GM23338 (cell line): Measurements from ENCODE around the gene EHBP1L1. TPM values are rescaled to one million over a fixed set of nuclear protein-coding genes. Genes with fewer than 3 reads are reported as not detected.

Source experiments
- ATAC-seq: fragments of 200-7000 bp; cut with Tn5 transposase; 3 replicates; pipeline ENCODE4 v1.9.1; 2020
- DNase-seq: peaks from one replicate; pipeline ENCODE4 v3.0.0-alpha.2; 2015; ENCODE audit warnings: low spot score
- H2AFZ ChIP-seq: fragments of 200-600 bp; sonication (generic); 2 replicates; pipeline ENCODE4 v1.8.0; 2016; ENCODE audit warnings: antibody characterized with exemption, mild to moderate bottlenecking, moderate library complexity
- H3F3A ChIP-seq: fragments of 200-600 bp; sonication (generic); replicated peaks from 2 replicates; pipeline ENCODE4 v1.8.0; 2017; ENCODE audit warnings: antibody characterized with exemption, mixed run types, low read depth
- H3K27ac ChIP-seq: fragments of 200-600 bp; sonication (generic); 2 replicates; pipeline ENCODE4 v1.6.1; 2016; ENCODE audit warnings: low read depth
- H3K27me3 ChIP-seq: fragments of 200-600 bp; sonication (generic); 2 replicates; pipeline ENCODE4 v1.8.0; 2016; ENCODE audit warnings: mild to moderate bottlenecking, mixed run types, moderate library complexity; ENCODE audit not compliant: insufficient read depth
- H3K36me3 ChIP-seq: fragments of 200-600 bp; sonication (generic); 2 replicates; pipeline ENCODE4 v1.8.0; 2016; ENCODE audit warnings: mild to moderate bottlenecking; ENCODE audit not compliant: insufficient read depth
- H3K4me1 ChIP-seq: fragments of 200-600 bp; sonication (generic); 2 replicates; pipeline ENCODE4 v1.8.0; 2016; ENCODE audit warnings: mild to moderate bottlenecking, moderate library complexity; ENCODE audit not compliant: insufficient read depth
- H3K4me2 ChIP-seq: fragments of 200-600 bp; sonication (generic); 2 replicates; pipeline ENCODE4 v1.7.1; 2017; ENCODE audit warnings: mixed run types
- H3K4me3 ChIP-seq: fragments of 200-600 bp; sonication (generic); 2 replicates; pipeline ENCODE4 v1.6.1; 2016; ENCODE audit warnings: mixed run types
- H3K79me2 ChIP-seq: fragments of 200-600 bp; sonication (generic); replicated peaks from 2 replicates; pipeline ENCODE4 v1.8.0; 2017; ENCODE audit warnings: mild to moderate bottlenecking; ENCODE audit not compliant: insufficient read depth
- H3K9me2 ChIP-seq: fragments of 200-600 bp; sonication (generic); 2 replicates; pipeline ENCODE4 v1.8.0; 2017; ENCODE audit not compliant: insufficient read depth
- H4K20me1 ChIP-seq: fragments of 200-600 bp; sonication (generic); replicated peaks from 2 replicates; pipeline ENCODE4 v1.8.0; 2017; ENCODE audit warnings: mild to moderate bottlenecking; ENCODE audit not compliant: insufficient read depth
- H3K27ac Mint-ChIP-seq: 2 replicates; pipeline ENCODE4 v1.8.0; 2020; ENCODE audit warnings: inconsistent platforms, mild to moderate bottlenecking, moderate library complexity, mixed read lengths
- H3K27me3 Mint-ChIP-seq: 3 replicates; pipeline ENCODE4 v1.8.0; 2022; ENCODE audit warnings: low read depth, mild to moderate bottlenecking, moderate library complexity, mixed read lengths, inconsistent platforms; ENCODE audit not compliant: insufficient read depth, poor library complexity
- H3K36me3 Mint-ChIP-seq: 3 replicates; pipeline ENCODE4 v1.8.0; 2021; ENCODE audit warnings: low read depth, mild to moderate bottlenecking, inconsistent platforms, moderate library complexity, mixed read lengths
- H3K4me1 Mint-ChIP-seq: 3 replicates; pipeline ENCODE4 v1.8.0; 2020; ENCODE audit warnings: mild to moderate bottlenecking, inconsistent platforms, mixed read lengths
- H3K4me3 Mint-ChIP-seq: 3 replicates; pipeline ENCODE4 v1.8.0; 2021; ENCODE audit warnings: moderate library complexity, mild to moderate bottlenecking, inconsistent platforms, mixed read lengths
- H3K9me3 Mint-ChIP-seq: 3 replicates; pipeline ENCODE4 v1.8.0; 2020; ENCODE audit warnings: moderate library complexity, mild to moderate bottlenecking, inconsistent platforms, mixed read lengths
- CREB1 ChIP-seq: fragments of 250-450 bp; sonication (Bioruptor Pico); IDR thresholded peaks from 2 replicates; pipeline ENCODE4 v1.5.0; 2020; ENCODE audit warnings: low read depth, mild to moderate bottlenecking, moderate library complexity
- EZH2 ChIP-seq: fragments of 200-600 bp; sonication (generic); IDR thresholded peaks from one replicate; pipeline ENCODE4 v1.8.0; 2017; ENCODE audit warnings: antibody characterized with exemption, mild to moderate bottlenecking, low read depth; ENCODE audit not compliant: unreplicated experiment
- EZH2phosphoT487 ChIP-seq: fragments of 200-600 bp; sonication (generic); IDR thresholded peaks from one replicate; pipeline ENCODE4 v1.8.1; 2018; ENCODE audit warnings: antibody characterized with exemption; ENCODE audit not compliant: unreplicated experiment
- JUNB ChIP-seq: IDR thresholded peaks from one replicate; pipeline ENCODE4 v1.6.1; 2016; ENCODE audit warnings: antibody characterized with exemption; ENCODE audit not compliant: unreplicated experiment
- NANOG ChIP-seq: IDR thresholded peaks from 2 replicates; pipeline ENCODE4 v1.6.1; 2016; ENCODE audit warnings: antibody characterized with exemption, borderline replicate concordance
- POLR2AphosphoS5 ChIP-seq: IDR thresholded peaks from 2 replicates; pipeline ENCODE4 v1.6.1; 2016; ENCODE audit warnings: antibody characterized with exemption, low read depth
- STAT1 ChIP-seq: IDR thresholded peaks from one replicate; pipeline ENCODE4 v1.6.1; 2016; ENCODE audit warnings: antibody characterized with exemption; ENCODE audit not compliant: unreplicated experiment
- ZNF114 ChIP-seq: fragments of 250-450 bp; sonication (Bioruptor Pico); IDR thresholded peaks from 2 replicates; pipeline ENCODE4 v1.5.0; 2020; ENCODE audit warnings: mild to moderate bottlenecking, moderate library complexity
- ZNF331 ChIP-seq: fragments of 250-450 bp; sonication (Bioruptor Pico); IDR thresholded peaks from 2 replicates; pipeline ENCODE4 v1.5.0; 2020; ENCODE audit warnings: low read depth, mild to moderate bottlenecking, moderate library complexity
- polyA plus RNA-seq: library from polyadenylated mRNA; unstranded; fragments of >200 nt; fragmentation: Nextera tagmentation; extraction: Ambion mirVana; gene quantifications from 2 replicates; pipeline ENCODE4 v1.2.1, GENCODE V29; 2016
- total RNA-seq: library from RNA; depleted of rRNA; stranded (reverse); fragments of >200 nt; shearing (Covaris generic); gene quantifications from 2 replicates; pipeline ENCODE4 v1.2.3, GENCODE V29; 2014
- TF ChIP-seq, protein P1 (sequence below): IDR thresholded peaks from 2 replicates; pipeline ENCODE4 v1.6.1; 2016; ENCODE audit warnings: antibody characterized with exemption
- TF ChIP-seq, protein P2 (sequence below), 2 experiments: fragments of 200-600 bp in 1 of 2; sonication (generic) in 1 of 2; conservative IDR thresholded peaks; 2 replicates each; pipeline versions ENCODE4 v1.5.1 to v1.6.1; 2016 to 2017; ENCODE audit warnings: antibody characterized with exemption in 2 of 2, low read depth in 2 of 2, mild to moderate bottlenecking in 2 of 2, moderate library complexity in 1 of 2
- TF ChIP-seq, protein P3 (sequence below): IDR thresholded peaks from one replicate; pipeline ENCODE4 v1.6.1; 2018; ENCODE audit warnings: antibody characterized with exemption; ENCODE audit not compliant: unreplicated experiment
- TF ChIP-seq, protein P4 (sequence below): fragments of 250-450 bp; sonication (Bioruptor Pico); IDR thresholded peaks from 2 replicates; pipeline ENCODE4 v1.5.0; 2020; ENCODE audit warnings: mild to moderate bottlenecking, moderate library complexity

The EHBP1L1 gene
- total and polyA plus RNA-seq, 2 experiments from 2014 or later: 2.9 to 10.9 TPM

DNA sequence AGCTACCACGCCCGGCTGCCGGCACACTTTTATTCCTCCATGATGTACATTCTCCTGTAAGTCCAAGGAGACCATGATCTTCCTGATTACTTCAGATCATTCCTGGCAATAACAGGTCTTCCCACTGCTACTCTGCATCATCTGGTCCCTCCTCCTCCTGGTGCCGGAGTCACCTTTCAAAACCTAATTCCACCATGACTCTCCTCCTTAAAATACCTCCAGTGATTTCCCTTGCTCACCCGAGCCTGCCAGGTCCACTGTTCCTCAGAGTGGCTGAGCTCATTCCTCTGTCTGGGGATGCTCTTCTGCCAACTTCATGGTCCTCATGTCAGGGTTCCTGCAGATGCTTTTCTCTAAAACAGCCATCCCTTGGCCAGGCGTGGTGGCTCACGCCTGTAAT, 13.8 kb upstream of the EHBP1L1 start (continued):
- TF ChIP-seq EZH2: no peak

DNA sequence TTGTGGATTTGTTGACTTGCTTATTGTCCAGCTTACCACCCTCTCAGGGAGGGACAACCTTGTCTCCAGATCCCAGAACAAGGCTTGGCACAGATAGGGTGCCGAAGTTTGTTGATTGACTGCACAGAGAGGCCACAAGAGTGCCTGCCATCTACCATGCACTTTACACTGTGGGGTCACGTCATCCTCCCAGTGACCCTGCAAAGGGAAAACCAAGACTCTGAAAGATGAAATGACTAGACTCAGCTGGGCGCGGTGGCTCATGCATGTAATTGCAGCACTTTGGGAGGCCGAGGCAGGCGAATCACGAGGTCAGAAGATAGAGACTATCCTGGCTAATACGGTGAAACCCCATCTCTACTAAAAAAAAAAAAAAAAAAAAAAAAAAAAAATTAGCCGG, 13.1 kb upstream of the EHBP1L1 start:
- H3K27me3 ChIP-seq: peaks cover 20% of the 10 kb centered on the region
- no peak for DNase-seq
- H3K27ac ChIP-seq: no peak overlapping the region
- ATAC-seq: no peak
- peaks cover 28% of the 10 kb centered on the region for H3K4me1 ChIP-seq
- TF ChIP-seq NANOG (no peak), ZNF331 (CRISPR knock-in tag) (no peak), JUNB (no peak), CREB1 (CRISPR knock-in tag) (no peak), EZH2 (no peak), EZH2phosphoT487 (no peak), ZNF114 (CRISPR knock-in tag) (no peak), POLR2AphosphoS5 (no peak), STAT1 (no peak)
- TF ChIP-seq, protein P1, sequence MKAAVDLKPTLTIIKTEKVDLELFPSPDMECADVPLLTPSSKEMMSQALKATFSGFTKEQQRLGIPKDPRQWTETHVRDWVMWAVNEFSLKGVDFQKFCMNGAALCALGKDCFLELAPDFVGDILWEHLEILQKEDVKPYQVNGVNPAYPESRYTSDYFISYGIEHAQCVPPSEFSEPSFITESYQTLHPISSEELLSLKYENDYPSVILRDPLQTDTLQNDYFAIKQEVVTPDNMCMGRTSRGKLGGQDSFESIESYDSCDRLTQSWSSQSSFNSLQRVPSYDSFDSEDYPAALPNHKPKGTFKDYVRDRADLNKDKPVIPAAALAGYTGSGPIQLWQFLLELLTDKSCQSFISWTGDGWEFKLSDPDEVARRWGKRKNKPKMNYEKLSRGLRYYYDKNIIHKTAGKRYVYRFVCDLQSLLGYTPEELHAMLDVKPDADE: no peak
- TF ChIP-seq, protein P2, sequence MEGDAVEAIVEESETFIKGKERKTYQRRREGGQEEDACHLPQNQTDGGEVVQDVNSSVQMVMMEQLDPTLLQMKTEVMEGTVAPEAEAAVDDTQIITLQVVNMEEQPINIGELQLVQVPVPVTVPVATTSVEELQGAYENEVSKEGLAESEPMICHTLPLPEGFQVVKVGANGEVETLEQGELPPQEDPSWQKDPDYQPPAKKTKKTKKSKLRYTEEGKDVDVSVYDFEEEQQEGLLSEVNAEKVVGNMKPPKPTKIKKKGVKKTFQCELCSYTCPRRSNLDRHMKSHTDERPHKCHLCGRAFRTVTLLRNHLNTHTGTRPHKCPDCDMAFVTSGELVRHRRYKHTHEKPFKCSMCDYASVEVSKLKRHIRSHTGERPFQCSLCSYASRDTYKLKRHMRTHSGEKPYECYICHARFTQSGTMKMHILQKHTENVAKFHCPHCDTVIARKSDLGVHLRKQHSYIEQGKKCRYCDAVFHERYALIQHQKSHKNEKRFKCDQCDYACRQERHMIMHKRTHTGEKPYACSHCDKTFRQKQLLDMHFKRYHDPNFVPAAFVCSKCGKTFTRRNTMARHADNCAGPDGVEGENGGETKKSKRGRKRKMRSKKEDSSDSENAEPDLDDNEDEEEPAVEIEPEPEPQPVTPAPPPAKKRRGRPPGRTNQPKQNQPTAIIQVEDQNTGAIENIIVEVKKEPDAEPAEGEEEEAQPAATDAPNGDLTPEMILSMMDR (conservative IDR thresholded peaks at IDR 0.05; ENCODE audit: low read depth in 2 of 2): no peak
- TF ChIP-seq, protein P3, sequence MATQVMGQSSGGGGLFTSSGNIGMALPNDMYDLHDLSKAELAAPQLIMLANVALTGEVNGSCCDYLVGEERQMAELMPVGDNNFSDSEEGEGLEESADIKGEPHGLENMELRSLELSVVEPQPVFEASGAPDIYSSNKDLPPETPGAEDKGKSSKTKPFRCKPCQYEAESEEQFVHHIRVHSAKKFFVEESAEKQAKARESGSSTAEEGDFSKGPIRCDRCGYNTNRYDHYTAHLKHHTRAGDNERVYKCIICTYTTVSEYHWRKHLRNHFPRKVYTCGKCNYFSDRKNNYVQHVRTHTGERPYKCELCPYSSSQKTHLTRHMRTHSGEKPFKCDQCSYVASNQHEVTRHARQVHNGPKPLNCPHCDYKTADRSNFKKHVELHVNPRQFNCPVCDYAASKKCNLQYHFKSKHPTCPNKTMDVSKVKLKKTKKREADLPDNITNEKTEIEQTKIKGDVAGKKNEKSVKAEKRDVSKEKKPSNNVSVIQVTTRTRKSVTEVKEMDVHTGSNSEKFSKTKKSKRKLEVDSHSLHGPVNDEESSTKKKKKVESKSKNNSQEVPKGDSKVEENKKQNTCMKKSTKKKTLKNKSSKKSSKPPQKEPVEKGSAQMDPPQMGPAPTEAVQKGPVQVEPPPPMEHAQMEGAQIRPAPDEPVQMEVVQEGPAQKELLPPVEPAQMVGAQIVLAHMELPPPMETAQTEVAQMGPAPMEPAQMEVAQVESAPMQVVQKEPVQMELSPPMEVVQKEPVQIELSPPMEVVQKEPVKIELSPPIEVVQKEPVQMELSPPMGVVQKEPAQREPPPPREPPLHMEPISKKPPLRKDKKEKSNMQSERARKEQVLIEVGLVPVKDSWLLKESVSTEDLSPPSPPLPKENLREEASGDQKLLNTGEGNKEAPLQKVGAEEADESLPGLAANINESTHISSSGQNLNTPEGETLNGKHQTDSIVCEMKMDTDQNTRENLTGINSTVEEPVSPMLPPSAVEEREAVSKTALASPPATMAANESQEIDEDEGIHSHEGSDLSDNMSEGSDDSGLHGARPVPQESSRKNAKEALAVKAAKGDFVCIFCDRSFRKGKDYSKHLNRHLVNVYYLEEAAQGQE: no peak
- TF ChIP-seq, protein P4, sequence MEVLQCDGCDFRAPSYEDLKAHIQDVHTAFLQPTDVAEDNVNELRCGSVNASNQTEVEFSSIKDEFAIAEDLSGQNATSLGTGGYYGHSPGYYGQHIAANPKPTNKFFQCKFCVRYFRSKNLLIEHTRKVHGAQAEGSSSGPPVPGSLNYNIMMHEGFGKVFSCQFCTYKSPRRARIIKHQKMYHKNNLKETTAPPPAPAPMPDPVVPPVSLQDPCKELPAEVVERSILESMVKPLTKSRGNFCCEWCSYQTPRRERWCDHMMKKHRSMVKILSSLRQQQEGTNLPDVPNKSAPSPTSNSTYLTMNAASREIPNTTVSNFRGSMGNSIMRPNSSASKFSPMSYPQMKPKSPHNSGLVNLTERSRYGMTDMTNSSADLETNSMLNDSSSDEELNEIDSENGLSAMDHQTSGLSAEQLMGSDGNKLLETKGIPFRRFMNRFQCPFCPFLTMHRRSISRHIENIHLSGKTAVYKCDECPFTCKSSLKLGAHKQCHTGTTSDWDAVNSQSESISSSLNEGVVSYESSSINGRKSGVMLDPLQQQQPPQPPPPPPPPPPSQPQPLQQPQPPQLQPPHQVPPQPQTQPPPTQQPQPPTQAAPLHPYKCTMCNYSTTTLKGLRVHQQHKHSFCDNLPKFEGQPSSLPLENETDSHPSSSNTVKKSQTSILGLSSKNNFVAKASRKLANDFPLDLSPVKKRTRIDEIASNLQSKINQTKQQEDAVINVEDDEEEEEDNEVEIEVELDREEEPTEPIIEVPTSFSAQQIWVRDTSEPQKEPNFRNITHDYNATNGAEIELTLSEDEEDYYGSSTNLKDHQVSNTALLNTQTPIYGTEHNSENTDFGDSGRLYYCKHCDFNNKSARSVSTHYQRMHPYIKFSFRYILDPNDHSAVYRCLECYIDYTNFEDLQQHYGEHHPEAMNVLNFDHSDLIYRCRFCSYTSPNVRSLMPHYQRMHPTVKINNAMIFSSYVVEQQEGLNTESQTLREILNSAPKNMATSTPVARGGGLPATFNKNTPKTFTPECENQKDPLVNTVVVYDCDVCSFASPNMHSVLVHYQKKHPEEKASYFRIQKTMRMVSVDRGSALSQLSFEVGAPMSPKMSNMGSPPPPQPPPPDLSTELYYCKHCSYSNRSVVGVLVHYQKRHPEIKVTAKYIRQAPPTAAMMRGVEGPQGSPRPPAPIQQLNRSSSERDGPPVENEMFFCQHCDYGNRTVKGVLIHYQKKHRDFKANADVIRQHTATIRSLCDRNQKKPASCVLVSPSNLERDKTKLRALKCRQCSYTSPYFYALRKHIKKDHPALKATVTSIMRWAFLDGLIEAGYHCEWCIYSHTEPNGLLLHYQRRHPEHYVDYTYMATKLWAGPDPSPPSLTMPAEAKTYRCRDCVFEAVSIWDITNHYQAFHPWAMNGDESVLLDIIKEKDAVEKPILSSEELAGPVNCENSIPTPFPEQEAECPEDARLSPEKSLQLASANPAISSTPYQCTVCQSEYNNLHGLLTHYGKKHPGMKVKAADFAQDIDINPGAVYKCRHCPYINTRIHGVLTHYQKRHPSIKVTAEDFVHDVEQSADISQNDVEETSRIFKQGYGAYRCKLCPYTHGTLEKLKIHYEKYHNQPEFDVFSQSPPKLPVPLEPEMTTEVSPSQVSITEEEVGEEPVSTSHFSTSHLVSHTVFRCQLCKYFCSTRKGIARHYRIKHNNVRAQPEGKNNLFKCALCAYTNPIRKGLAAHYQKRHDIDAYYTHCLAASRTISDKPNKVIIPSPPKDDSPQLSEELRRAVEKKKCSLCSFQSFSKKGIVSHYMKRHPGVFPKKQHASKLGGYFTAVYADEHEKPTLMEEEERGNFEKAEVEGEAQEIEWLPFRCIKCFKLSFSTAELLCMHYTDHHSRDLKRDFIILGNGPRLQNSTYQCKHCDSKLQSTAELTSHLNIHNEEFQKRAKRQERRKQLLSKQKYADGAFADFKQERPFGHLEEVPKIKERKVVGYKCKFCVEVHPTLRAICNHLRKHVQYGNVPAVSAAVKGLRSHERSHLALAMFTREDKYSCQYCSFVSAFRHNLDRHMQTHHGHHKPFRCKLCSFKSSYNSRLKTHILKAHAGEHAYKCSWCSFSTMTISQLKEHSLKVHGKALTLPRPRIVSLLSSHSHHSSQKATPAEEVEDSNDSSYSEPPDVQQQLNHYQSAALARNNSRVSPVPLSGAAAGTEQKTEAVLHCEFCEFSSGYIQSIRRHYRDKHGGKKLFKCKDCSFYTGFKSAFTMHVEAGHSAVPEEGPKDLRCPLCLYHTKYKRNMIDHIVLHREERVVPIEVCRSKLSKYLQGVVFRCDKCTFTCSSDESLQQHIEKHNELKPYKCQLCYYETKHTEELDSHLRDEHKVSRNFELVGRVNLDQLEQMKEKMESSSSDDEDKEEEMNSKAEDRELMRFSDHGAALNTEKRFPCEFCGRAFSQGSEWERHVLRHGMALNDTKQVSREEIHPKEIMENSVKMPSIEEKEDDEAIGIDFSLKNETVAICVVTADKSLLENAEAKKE (CRISPR knock-in tag): no peak
- no peaks in the 10 kb centered on the region for H3K36me3 Mint-ChIP-seq
- H3K27ac Mint-ChIP-seq: no peak overlapping the region
- peaks cover 18% of the 10 kb centered on the region for H3K27me3 Mint-ChIP-seq
- H3F3A ChIP-seq: peaks cover 6% of the 10 kb centered on the region; the same call in 1 of the 2 replicates
- H3K79me2 ChIP-seq: no peaks in the 10 kb centered on the region
- no peaks in the 10 kb centered on the region for H3K9me3 Mint-ChIP-seq
- no peak overlapping the region for H3K4me3 Mint-ChIP-seq
- H3K36me3 ChIP-seq: no peaks in the 10 kb centered on the region
- no peaks in the 10 kb centered on the region for H3K9me2 ChIP-seq
- H3K4me2 ChIP-seq: no peak overlapping the region
- H2AFZ ChIP-seq: no peak overlapping the region
- H4K20me1 ChIP-seq: no peaks in the 10 kb centered on the region
- no peak overlapping the region for H3K4me3 ChIP-seq
- peaks cover 24% of the 10 kb centered on the region for H3K4me1 Mint-ChIP-seq
